Suprapubic skin (tissue), 4 donors: ENCODE measurements around the gene GRM3. TPM values are rescaled to one million over a fixed set of nuclear protein-coding genes. Genes with fewer than 3 reads are reported as not detected.

Experiments used
- DNase-seq, 2 donors: peaks; one replicate each; pipeline ENCODE4 v3.0.0-alpha.2; 2019; ENCODE audit warnings: low spot score in 2 of 2
- H3K27ac ChIP-seq: fragments of 200-600 bp; sonication (generic); one replicate; pipeline ENCODE4 v1.5.1; 2019
- H3K27me3 ChIP-seq: fragments of 200-600 bp; sonication (generic); one replicate; pipeline ENCODE4 v1.5.1; 2019
- H3K36me3 ChIP-seq: fragments of 200-600 bp; sonication (generic); one replicate; pipeline ENCODE4 v1.5.1; 2019
- H3K4me1 ChIP-seq: fragments of 200-600 bp; sonication (generic); one replicate; pipeline ENCODE4 v1.5.1; 2019
- H3K4me3 ChIP-seq: fragments of 200-600 bp; sonication (generic); one replicate; pipeline ENCODE4 v1.5.1; 2019; ENCODE audit warnings: mild to moderate bottlenecking
- H3K9me3 ChIP-seq: fragments of 200-600 bp; sonication (generic); one replicate; pipeline ENCODE4 v1.5.1; 2019
- CTCF ChIP-seq, 2 donors: fragments of 200-600 bp in 1 of 2; fragments of 450-650 bp in 1 of 2; sonication (generic) in 1 of 2; IDR thresholded peaks; one replicate each; pipeline ENCODE4 v1.5.1; 2016 to 2019; ENCODE audit warnings: antibody characterized with exemption in 2 of 2, mild to moderate bottlenecking in 1 of 2, moderate library complexity in 1 of 2
- EP300 ChIP-seq: sonication (generic); formaldehyde crosslinking; IDR thresholded peaks from one replicate; pipeline ENCODE4 v1.6.1; 2017; ENCODE audit warnings: antibody characterized with exemption
- POLR2A ChIP-seq, 2 donors: fragments of 450-650 bp; IDR thresholded peaks; one replicate each; pipeline ENCODE4 v1.6.1; 2017; ENCODE audit warnings: antibody characterized with exemption in 2 of 2, mild to moderate bottlenecking in 2 of 2, moderate library complexity in 2 of 2
- POLR2AphosphoS5 ChIP-seq, 3 donors: sonication (generic); formaldehyde crosslinking; IDR thresholded peaks; one replicate each; pipeline ENCODE4 v1.6.1; 2017; ENCODE audit warnings: antibody characterized with exemption in 3 of 3
- WGBS: methylation state at CpG from one replicate; pipeline ENCODE4 v1.1.5; 2018; 5-methylcytosine and 5-hydroxymethylcytosine counted together
- total RNA-seq, 4 donors: library from RNA; depleted of rRNA; stranded (reverse); fragments of >200 nt; gene quantifications; one replicate each; pipeline ENCODE4 v1.1.0, GENCODE V29; 2016

The GRM3 gene
- total RNA-seq, 4 donors from 2014 or later: not detected

- no peak overlapping the region for H3K27ac ChIP-seq
- no peaks in the 10 kb centered on the region for H3K27me3 ChIP-seq
- H3K4me1 ChIP-seq: no peaks in the 10 kb centered on the region
- TF ChIP-seq POLR2A (IDR thresholded peaks at IDR 0.05) (no peak), CTCF (IDR thresholded peaks at IDR 0.05) (no peak), EP300 (no peak), POLR2AphosphoS5 (IDR thresholded peaks at IDR 0.05) (no peak)
- no peaks in the 10 kb centered on the region for H3K36me3 ChIP-seq
- no peaks in the 10 kb centered on the region for H3K9me3 ChIP-seq
- 63% methylated on average over 9 of the region's 9 CpGs for WGBS
- H3K4me3 ChIP-seq: no peak overlapping the region
- DNase-seq: peak in 1 of 2 donors; percentile 47
Observed at GRCh38 chr7:86653919-86654659, 10.4 kb downstream of the GRM3 start.

GRCh38 chr7:86657948-86658347 lies 14.2 kb downstream of the GRM3 start:
- no peak for DNase-seq
- no peaks in the 10 kb centered on the region for H3K36me3 ChIP-seq
- TF ChIP-seq CTCF (IDR thresholded peaks at IDR 0.05) (no peak), EP300 (no peak), POLR2A (IDR thresholded peaks at IDR 0.05) (no peak), POLR2AphosphoS5 (IDR thresholded peaks at IDR 0.05) (no peak)
- no peaks in the 10 kb centered on the region for H3K9me3 ChIP-seq
- no peak overlapping the region for H3K27ac ChIP-seq
- H3K4me1 ChIP-seq: no peaks in the 10 kb centered on the region
- no peak overlapping the region for H3K4me3 ChIP-seq
- 88% methylated on average over 2 of the region's 2 CpGs for WGBS
- no peaks in the 10 kb centered on the region for H3K27me3 ChIP-seq

GRCh38 chr7:86660950-86661462 lies 17.3 kb downstream of the GRM3 start:
- Histone ChIP-seq H3K27ac (no peak overlapping the region), H3K36me3 (no peaks in the 10 kb centered on the region), H3K4me1 (no peaks in the 10 kb centered on the region), H3K27me3 (no peaks in the 10 kb centered on the region), H3K9me3 (no peaks in the 10 kb centered on the region), H3K4me3 (no peak overlapping the region)
- TF ChIP-seq CTCF (IDR thresholded peaks at IDR 0.05): no peak
- TF ChIP-seq POLR2A (IDR thresholded peaks at IDR 0.05): no peak
- TF ChIP-seq POLR2AphosphoS5 (IDR thresholded peaks at IDR 0.05): no peak
- TF ChIP-seq EP300: no peak
- WGBS: 88% methylated on average over 3 of the region's 3 CpGs
- DNase-seq: no peak

GRCh38 chr7:86664486-86664885 lies 20.8 kb downstream of the GRM3 start:
- no peak overlapping the region for H3K4me3 ChIP-seq
- TF ChIP-seq CTCF (IDR thresholded peaks at IDR 0.05): no peak
- no peak for TF ChIP-seq POLR2A (IDR thresholded peaks at IDR 0.05)
- no peak for TF ChIP-seq POLR2AphosphoS5 (IDR thresholded peaks at IDR 0.05)
- H3K36me3 ChIP-seq: no peaks in the 10 kb centered on the region
- H3K4me1 ChIP-seq: no peaks in the 10 kb centered on the region
- H3K27me3 ChIP-seq: no peaks in the 10 kb centered on the region
- H3K27ac ChIP-seq: no peak overlapping the region
- no peaks in the 10 kb centered on the region for H3K9me3 ChIP-seq
- DNase-seq: no peak
- WGBS: 50% methylated on average over 1 of the region's 1 CpG

- no peaks in the 10 kb centered on the region for H3K36me3 ChIP-seq
- 89% methylated on average over 5 of the region's 5 CpGs for WGBS
- H3K4me1 ChIP-seq: no peaks in the 10 kb centered on the region
- no peaks in the 10 kb centered on the region for H3K27me3 ChIP-seq
- no peaks in the 10 kb centered on the region for H3K9me3 ChIP-seq
- no peak for DNase-seq
- no peak overlapping the region for H3K27ac ChIP-seq
- no peak overlapping the region for H3K4me3 ChIP-seq
- TF ChIP-seq EP300: no peak
- TF ChIP-seq POLR2AphosphoS5 (IDR thresholded peaks at IDR 0.05): no peak
- TF ChIP-seq CTCF (IDR thresholded peaks at IDR 0.05): no peak
- no peak for TF ChIP-seq POLR2A (IDR thresholded peaks at IDR 0.05)
Observed at GRCh38 chr7:86664991-86665390, 21.3 kb downstream of the GRM3 start.
